PC-3 (cell line): ENCODE data around the gene DOCK8.

ENCODE experiments used
- CTCF ChIP-seq: fragments of 300-600 bp; sonication (generic); conservative IDR thresholded peaks from 2 replicates; pipeline ENCODE4 v1.5.1; 2017; ENCODE audit warnings: antibody characterized with exemption, low read depth, mild to moderate bottlenecking, low read length
- EZH2 ChIP-seq: fragments of 300-600 bp; sonication (generic); IDR thresholded peaks from one replicate; pipeline ENCODE4 v1.6.1; 2017; ENCODE audit warnings: antibody characterized with exemption, mild to moderate bottlenecking, low read length; ENCODE audit not compliant: unreplicated experiment
- EZH2phosphoT487 ChIP-seq: fragments of 300-600 bp; sonication (generic); IDR thresholded peaks from 2 replicates; pipeline ENCODE4 v1.6.1; 2018; ENCODE audit warnings: mild to moderate bottlenecking, antibody characterized with exemption, low read length, borderline replicate concordance

- TF ChIP-seq CTCF (no peak), EZH2 (no peak), EZH2phosphoT487 (no peak)
Observed at GRCh38 chr9:504921-505740, 290.5 kb downstream of the DOCK8 start.
